WI38 (cell line): ENCODE data around the gene SLC26A9.

Experiments
- H3K4me3 ChIP-seq: 2 replicates; pipeline ENCODE4 v1.5.1; 2011; ENCODE audit warnings: low read depth, mild to moderate bottlenecking, control low read depth, low read length
- TF ChIP-seq, protein P1 (sequence below): IDR thresholded peaks from 2 replicates; pipeline ENCODE4 v1.5.1; 2012; ENCODE audit warnings: low read depth, mild to moderate bottlenecking, control low read depth, low read length

Gene SLC26A9

DNA sequence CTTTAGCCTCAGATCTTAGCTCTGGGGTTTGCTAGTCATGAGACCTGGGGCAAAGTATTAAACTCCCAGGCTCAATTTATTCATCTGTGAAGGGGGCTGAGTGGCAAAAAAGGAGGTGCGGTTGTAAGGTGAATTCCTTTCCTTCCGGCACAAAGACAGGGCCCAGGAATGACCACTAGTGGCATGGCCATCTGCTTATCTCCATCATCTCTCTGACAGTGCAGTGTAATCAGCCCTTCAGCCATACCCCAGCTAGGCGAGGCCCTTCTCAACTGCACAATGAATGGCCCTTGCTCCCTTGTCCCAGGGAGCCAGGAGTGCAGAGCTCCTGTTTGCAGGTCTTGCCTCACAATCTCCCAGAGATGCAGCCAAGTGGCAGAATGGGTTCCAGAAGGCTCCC is 5.6 kb upstream of the SLC26A9 start:
- TF ChIP-seq, protein P1, sequence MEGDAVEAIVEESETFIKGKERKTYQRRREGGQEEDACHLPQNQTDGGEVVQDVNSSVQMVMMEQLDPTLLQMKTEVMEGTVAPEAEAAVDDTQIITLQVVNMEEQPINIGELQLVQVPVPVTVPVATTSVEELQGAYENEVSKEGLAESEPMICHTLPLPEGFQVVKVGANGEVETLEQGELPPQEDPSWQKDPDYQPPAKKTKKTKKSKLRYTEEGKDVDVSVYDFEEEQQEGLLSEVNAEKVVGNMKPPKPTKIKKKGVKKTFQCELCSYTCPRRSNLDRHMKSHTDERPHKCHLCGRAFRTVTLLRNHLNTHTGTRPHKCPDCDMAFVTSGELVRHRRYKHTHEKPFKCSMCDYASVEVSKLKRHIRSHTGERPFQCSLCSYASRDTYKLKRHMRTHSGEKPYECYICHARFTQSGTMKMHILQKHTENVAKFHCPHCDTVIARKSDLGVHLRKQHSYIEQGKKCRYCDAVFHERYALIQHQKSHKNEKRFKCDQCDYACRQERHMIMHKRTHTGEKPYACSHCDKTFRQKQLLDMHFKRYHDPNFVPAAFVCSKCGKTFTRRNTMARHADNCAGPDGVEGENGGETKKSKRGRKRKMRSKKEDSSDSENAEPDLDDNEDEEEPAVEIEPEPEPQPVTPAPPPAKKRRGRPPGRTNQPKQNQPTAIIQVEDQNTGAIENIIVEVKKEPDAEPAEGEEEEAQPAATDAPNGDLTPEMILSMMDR, result no peak

DNA sequence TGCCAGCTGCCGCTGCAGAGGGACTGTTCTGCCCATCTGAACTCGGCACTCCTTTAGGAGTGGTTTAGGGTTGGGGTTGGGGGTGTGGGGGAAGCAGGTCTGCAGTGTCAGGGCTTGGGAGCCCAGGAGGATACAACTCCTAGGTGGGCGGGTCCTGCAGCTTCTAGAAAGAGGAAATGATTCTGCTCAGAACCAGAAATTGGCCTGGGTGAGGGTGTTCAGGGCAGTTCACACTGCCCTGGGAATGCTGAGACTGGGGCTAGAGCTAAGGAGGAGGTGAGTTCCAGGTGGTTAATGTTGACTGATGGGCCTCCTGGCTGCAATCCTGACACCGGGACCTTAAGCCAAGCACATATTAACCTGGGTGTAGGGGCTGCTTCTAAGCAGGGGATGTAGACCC is 4.8 kb upstream of the SLC26A9 start:
- H3K4me3 ChIP-seq, result no peak overlapping the region
- TF ChIP-seq, protein P1, result no peak

More for the DNA sequence above, 5.6 kb upstream of the SLC26A9 start:
- H3K4me3 ChIP-seq, result no peak overlapping the region

- no peak overlapping the region for H3K4me3 ChIP-seq
- TF ChIP-seq, protein P1, result no peak
Observed at GRCh38 chr1:205947024-205947423, 3.8 kb upstream of the SLC26A9 start.

- H3K4me3 ChIP-seq, result no peak overlapping the region
- TF ChIP-seq, protein P1, result no peak
Observed at GRCh38 chr1:205945069-205945468, 1.8 kb upstream of the SLC26A9 start.

GRCh38 chr1:205944525-205944924 is 1.3 kb upstream of the SLC26A9 start:
- TF ChIP-seq, protein P1, result no peak
- no peak overlapping the region for H3K4me3 ChIP-seq

DNA sequence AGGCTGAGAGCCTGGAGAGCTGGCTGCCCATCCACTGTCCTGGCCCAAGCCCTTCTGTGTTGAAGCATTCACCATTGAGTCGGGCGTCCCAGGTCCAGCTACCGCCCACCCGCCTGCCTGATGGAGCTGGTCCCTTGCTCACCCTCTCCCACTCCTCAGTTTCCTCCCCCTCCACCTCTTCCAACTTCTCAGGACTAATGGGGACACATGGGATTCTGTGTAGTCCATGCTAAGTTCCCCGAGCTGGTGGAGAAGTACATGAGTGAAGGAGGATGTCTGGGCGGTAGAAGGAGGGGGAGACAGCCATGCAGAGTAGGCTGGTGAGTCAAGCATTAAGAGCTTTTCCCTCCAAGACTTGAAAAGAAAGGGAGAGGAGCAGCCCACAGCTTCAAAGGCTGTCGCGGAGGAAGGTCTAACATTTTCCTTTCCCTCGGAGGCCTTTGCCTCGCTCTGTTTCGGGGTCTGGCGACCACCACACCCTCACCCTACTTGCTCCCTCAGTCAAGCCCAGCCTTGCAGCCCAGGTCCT is 561 bp downstream of the SLC26A9 start:
- TF ChIP-seq, protein P1, result no peak
- no peak overlapping the region for H3K4me3 ChIP-seq

DNA sequence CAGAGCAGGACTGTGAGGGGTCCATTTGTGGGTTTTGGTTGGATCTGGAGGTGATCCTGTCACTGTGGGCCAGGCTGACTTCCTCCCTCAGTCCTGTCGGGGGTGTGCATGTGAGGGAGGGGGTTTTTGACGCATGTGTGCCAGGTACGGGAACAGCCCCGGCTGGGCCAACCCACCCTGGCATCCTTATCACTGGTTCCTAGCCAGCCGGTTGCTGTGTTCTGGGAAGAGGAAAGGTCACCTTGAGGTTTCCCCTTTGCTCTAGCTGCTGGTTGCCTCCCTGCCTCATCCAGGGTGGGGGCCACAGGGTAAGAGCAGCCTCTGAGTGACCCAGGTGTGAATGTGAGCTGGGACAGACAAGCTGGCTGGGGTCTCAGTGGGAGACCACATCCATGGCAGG is 2.5 kb downstream of the SLC26A9 start:
- TF ChIP-seq, protein P1, result no peak
- H3K4me3 ChIP-seq, result no peak overlapping the region
